A549 (cell line): ENCODE results near the gene ZSCAN20.

Experiments used
- CEBPB ChIP-seq, 2 experiments: fragments of >200 bp in 1 of 2; sonication (Bioruptor Twin) in 1 of 2; formaldehyde crosslinking in 1 of 2; IDR thresholded peaks; 2 replicates each; pipeline ENCODE4 v1.6.1; 2012 to 2016
- CTCF ChIP-seq: fragments of >200 bp; sonication (Bioruptor Twin); formaldehyde crosslinking; IDR thresholded peaks from 3 replicates; pipeline ENCODE4 v1.5.1; 2016
- MAZ ChIP-seq: fragments of 150-350 bp; IDR thresholded peaks from 2 replicates; pipeline ENCODE4 v1.6.1; 2014; ENCODE audit warnings: antibody characterized with exemption, low read depth, low read length, borderline replicate concordance
- MYC ChIP-seq: IDR thresholded peaks from 2 replicates; pipeline ENCODE4 v1.6.1; 2012; ENCODE audit warnings: mild to moderate bottlenecking, inconsistent platforms, low read length, improper control_type of control experiment, borderline replicate concordance
- PHF8 ChIP-seq: fragments of 200-600 bp; sonication (generic); IDR thresholded peaks from 2 replicates; pipeline ENCODE4 v1.6.1; 2016; ENCODE audit warnings: low read depth, mild to moderate bottlenecking, antibody characterized with exemption, moderate library complexity, borderline replicate concordance
- POLR2A ChIP-seq: IDR thresholded peaks from 2 replicates; pipeline ENCODE4 v1.6.1; 2012; ENCODE audit warnings: mild to moderate bottlenecking, low read length
- RAD21 ChIP-seq, 2 experiments: fragments of >200 bp in 1 of 2; sonication (Bioruptor Twin) in 1 of 2; formaldehyde crosslinking in 1 of 2; IDR thresholded peaks in 1 of 2; conservative IDR thresholded peaks in 1 of 2; 2 replicates in 1 of 2; 3 replicates in 1 of 2; pipeline ENCODE4 v1.6.1; 2012 to 2018; ENCODE audit warnings: inconsistent platforms in 1 of 2
- TF ChIP-seq, protein P1 (sequence below): fragments of 450-650 bp; IDR thresholded peaks from 2 replicates; pipeline ENCODE4 v1.6.1; 2014; ENCODE audit warnings: antibody characterized with exemption
- TF ChIP-seq, protein P2 (sequence below): IDR thresholded peaks from 2 replicates; pipeline ENCODE4 v1.6.1; 2012

DNA sequence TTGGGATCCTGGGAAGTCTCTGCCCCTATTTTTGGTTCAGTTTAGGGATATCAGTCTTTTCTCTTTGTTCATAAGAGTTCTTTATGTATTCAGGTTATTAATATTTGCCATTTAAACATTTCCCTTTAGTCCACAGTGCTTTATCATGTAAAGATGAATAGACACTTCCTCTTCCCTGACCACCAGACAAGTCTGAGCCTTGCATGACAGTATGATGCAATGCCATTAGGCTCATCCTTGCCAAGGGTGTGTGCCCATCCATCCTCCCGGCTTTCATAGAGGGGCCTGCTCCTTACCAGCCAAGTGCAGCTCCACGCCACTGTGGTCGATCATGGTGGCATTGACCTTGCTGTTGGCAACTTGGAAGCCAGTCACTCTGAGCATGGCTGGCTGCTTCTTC, 52.1 kb downstream of the ZSCAN20 start:
- TF ChIP-seq, protein P1, sequence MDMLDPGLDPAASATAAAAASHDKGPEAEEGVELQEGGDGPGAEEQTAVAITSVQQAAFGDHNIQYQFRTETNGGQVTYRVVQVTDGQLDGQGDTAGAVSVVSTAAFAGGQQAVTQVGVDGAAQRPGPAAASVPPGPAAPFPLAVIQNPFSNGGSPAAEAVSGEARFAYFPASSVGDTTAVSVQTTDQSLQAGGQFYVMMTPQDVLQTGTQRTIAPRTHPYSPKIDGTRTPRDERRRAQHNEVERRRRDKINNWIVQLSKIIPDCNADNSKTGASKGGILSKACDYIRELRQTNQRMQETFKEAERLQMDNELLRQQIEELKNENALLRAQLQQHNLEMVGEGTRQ, result no peak
- TF ChIP-seq POLR2A (no peak), PHF8 (no peak), RAD21 (conservative IDR thresholded peaks at IDR 0.05 in 1 of 2, IDR thresholded peaks at IDR 0.05 in 1 of 2) (no peak), MYC (no peak), CTCF (no peak), CEBPB (IDR thresholded peaks at IDR 0.05) (no peak), MAZ (no peak)
- TF ChIP-seq, protein P2, sequence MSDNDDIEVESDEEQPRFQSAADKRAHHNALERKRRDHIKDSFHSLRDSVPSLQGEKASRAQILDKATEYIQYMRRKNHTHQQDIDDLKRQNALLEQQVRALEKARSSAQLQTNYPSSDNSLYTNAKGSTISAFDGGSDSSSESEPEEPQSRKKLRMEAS, result no peak
